Neural progenitor cell (in vitro differentiated cells): ENCODE results near the gene RTN4RL1.

Experiments used
- CTCF ChIP-seq: fragments of 200-600 bp; sonication (generic); IDR thresholded peaks from 2 replicates; pipeline ENCODE4 v1.5.1; 2017; ENCODE audit warnings: antibody characterized with exemption, mild to moderate bottlenecking
- EZH2 ChIP-seq: fragments of 200-600 bp; sonication (generic); IDR thresholded peaks from 2 replicates; pipeline ENCODE4 v1.6.1; 2017; ENCODE audit warnings: antibody characterized with exemption, mild to moderate bottlenecking, moderate library complexity
- EZH2phosphoT487 ChIP-seq: fragments of 200-600 bp; sonication (generic); IDR thresholded peaks from 2 replicates; pipeline ENCODE4 v1.6.1; 2017; ENCODE audit warnings: antibody characterized with exemption

GRCh38 chr17:2057760-2058585, 32.8 kb upstream of the RTN4RL1 start:
- TF ChIP-seq CTCF: no peak
- peak; percentile 92 for TF ChIP-seq EZH2phosphoT487
- peak; percentile 87 for TF ChIP-seq EZH2
